HL-60/S4 treated with phorbol 12-myristate 13-acetate at 8.2 ng/mL for 4 days and 3 days (cell line): ENCODE data around the gene UNC5A.
"Not testable (repeated sequence)": the region's sequence is repeated elsewhere in the genome, so short reads cannot be mapped to it uniquely, and the experiment has no call there.

Source experiments
- in situ Hi-C: fragments of 300-500 bp; cut with MboI; formaldehyde crosslinking; loops from 2 replicates; pipeline ENCODE4 v1.15.0; 2022; ENCODE audit warnings: low sequenced_read_pairs

UNC5A gene

GRCh38 chr5:176861276-176861675 is 50.9 kb downstream of the UNC5A start:
- in situ Hi-C loops, result no loop called here

GRCh38 chr5:176862330-176862995 is 52.1 kb downstream of the UNC5A start:
- in situ Hi-C loops, result no loop called here

DNA sequence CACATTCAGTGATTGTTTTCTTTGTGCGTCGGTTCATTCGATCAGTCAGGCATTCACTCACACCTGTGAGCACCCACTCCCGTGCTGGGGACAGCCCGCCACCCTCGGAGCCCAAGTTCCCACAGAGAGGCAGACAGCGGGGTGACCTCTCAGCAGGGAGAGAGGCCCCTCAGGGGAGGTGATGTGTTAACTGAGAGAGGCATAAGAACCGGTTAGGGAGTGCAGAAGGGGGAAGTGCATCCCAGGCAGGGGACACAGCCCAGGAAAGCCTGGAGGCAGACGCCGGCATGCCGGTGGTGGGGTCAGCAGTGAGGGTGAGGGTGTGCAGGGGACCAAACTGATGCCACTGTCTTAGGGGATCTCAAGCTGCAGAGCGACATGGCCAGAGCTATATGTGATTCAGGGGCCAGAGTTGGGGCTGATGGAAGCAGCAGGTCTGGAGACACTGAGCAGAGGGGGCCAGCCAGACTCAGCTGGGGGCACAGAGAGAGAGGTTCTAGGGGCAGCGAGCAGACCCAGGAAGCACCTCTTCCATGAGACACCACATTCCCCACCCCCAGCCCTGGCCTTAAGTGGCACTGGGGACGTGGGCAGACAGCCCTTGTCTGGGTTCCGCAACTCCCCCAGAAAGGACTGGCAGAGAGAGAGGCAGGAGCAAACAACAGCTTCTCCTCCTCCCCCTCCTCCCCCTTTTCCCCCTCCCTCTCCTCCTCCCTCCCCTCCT is 52.8 kb downstream of the UNC5A start:
- in situ Hi-C loops, result no loop called here

- in situ Hi-C loops, result no loop called here
Measured at GRCh38 chr5:176863765-176864098, 53.4 kb downstream of the UNC5A start.

DNA sequence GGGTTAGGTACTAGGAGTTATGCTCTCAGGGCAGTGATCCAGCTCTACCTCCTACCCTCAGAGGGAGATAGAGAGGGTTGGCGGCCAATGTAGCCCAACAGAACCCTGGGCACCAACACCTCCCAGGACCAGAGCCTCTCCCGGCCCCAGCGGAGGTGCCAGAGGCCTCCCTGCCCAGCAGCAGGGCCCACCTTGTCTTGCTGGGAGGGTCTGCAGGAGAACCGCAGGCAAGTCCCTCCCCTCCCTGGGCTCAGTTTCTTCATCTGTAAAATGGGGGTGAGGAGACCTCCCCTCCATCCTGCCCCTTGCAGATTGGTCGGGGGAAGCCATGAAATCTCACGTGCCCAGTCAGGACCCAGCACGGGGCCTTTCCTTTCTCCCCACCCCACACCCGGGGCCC is 54.4 kb downstream of the UNC5A start:
- in situ Hi-C loops, result no loop called here

GRCh38 chr5:176865964-176866363 is 55.6 kb downstream of the UNC5A start:
- in situ Hi-C loops, result no loop called here

- in situ Hi-C loops, result no loop called here
Measured at GRCh38 chr5:176866707-176867310, 56.5 kb downstream of the UNC5A start.

DNA sequence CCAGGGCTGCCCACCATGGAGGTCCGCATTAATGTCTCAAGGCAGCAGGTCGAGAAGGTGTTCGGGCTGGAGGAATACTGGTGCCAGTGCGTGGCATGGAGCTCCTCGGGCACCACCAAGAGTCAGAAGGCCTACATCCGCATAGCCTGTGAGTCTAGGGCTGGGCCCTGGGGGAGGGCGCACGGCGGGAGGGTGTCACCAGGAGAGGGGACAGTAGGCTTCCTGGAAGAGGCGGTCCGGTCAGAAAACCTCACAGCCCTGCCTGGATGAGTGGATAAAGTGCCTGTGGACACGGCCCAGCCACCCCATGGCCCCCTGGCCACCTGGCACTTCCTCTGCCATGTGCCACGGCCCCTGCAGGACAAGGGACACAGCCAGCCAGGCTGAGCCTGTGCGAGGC is 57.8 kb downstream of the UNC5A start:
- in situ Hi-C loops, result no loop called here

- in situ Hi-C loops, result no loop called here
Measured at GRCh38 chr5:176868731-176869130, 58.4 kb downstream of the UNC5A start.

GRCh38 chr5:176869501-176870109 is 59.2 kb downstream of the UNC5A start:
- in situ Hi-C loops, result no loop called here

DNA sequence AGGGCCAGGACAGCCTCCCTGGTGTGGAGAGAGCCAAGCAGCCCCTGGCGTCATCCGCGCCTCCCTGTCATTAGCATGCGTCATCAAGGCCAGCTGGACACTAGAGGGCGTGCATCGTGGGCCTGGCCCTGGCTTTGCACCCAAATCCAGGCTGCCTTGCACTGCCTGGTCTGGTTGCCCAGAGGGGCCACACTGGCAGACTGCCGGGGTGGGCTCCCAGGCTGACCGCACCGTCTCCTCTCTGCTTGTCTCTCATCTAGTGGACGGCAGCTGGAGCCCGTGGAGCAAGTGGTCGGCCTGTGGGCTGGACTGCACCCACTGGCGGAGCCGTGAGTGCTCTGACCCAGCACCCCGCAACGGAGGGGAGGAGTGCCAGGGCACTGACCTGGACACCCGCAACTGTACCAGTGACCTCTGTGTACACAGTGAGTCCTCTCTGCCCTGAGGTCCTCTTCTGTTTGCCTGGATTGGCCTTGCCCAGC is 59.8 kb downstream of the UNC5A start:
- in situ Hi-C loops, result no loop called here

DNA sequence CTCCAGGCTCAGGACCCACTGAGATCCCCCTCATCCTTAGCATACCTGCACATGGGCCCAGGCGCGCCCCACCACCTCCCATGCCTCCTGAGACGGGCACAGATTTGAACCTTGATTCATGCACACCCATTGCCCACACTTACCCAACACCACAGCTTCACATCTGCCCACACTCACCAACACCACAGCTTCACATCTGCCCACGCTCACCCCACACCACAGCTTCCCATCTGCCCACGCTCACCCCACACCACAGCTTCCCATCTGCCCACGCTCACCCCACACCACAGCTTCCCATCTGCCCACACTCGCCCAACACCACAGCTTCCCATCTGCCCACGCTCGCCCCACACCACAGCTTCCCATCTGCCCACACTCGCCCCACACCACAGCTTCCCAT is 60.3 kb downstream of the UNC5A start:
- in situ Hi-C loops, result not testable (repeated sequence)

- in situ Hi-C loops, result not testable (repeated sequence)
Measured at GRCh38 chr5:176872586-176872985, 62.2 kb downstream of the UNC5A start.

DNA sequence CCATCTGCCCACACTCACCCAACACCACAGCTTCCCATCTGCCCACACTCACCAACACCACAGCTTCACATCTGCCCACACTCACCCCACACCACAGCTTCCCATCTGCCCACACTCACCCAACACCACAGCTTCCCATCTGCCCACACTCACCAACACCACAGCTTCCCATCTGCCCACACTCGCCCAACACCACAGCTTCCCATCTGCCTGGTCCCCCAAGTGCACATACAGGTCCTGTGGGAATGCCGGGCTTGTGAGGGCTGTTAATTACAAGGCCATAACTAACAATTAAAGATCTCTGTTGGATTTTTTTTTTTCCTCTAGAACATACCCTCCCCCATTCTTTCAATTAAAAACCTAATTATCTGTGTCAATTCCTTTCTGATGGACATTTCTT is 62.7 kb downstream of the UNC5A start:
- in situ Hi-C loops, result not testable (repeated sequence)

DNA sequence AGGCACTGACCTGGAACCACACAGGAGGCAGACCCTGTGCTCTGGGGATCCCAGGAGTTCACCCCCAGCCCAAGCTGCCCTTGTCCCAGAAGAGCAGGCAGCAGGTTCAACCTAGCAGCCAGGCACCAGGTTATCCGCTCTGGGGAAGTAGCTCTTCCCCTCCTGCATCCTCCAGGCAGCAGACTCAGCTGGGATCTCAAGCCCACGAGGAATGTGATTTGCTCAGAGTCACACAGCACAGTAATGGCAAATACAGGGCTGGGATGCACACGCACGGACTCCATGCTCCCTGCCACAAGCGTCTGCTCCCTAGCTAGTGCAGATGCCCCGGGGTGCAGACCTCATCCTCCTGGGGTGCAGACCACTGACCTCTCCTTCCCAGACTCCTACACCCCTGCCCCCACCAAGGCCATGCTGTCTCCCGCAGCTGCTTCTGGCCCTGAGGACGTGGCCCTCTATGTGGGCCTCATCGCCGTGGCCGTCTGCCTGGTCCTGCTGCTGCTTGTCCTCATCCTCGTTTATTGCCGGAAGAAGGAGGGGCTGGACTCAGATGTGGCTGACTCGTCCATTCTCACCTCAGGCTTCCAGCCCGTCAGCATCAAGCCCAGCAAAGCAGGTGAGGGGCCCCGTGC is 63.3 kb downstream of the UNC5A start:
- in situ Hi-C loops, result no loop called here

DNA sequence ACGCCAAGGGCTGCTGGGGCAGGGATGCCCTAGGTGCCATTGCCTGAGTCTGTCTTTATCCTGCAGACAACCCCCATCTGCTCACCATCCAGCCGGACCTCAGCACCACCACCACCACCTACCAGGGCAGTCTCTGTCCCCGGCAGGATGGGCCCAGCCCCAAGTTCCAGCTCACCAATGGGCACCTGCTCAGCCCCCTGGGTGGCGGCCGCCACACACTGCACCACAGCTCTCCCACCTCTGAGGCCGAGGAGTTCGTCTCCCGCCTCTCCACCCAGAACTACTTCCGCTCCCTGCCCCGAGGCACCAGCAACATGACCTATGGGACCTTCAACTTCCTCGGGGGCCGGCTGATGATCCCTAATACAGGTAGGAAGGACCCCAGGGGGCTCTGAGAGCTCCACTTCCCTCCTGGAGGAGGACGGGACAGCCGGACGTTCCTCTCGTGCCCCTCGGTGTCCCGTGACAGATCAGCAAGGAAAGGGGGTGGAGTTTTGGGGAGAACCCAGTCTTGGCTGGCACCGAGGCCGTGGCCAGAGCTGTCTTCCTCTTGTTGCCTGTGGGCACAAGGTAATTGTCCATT is 63.9 kb downstream of the UNC5A start:
- in situ Hi-C loops, result no loop called here

- in situ Hi-C loops, result no loop called here
Measured at GRCh38 chr5:176875014-176875550, 64.7 kb downstream of the UNC5A start.

GRCh38 chr5:176875783-176876505 is 65.6 kb downstream of the UNC5A start:
- in situ Hi-C loops, result no loop called here

DNA sequence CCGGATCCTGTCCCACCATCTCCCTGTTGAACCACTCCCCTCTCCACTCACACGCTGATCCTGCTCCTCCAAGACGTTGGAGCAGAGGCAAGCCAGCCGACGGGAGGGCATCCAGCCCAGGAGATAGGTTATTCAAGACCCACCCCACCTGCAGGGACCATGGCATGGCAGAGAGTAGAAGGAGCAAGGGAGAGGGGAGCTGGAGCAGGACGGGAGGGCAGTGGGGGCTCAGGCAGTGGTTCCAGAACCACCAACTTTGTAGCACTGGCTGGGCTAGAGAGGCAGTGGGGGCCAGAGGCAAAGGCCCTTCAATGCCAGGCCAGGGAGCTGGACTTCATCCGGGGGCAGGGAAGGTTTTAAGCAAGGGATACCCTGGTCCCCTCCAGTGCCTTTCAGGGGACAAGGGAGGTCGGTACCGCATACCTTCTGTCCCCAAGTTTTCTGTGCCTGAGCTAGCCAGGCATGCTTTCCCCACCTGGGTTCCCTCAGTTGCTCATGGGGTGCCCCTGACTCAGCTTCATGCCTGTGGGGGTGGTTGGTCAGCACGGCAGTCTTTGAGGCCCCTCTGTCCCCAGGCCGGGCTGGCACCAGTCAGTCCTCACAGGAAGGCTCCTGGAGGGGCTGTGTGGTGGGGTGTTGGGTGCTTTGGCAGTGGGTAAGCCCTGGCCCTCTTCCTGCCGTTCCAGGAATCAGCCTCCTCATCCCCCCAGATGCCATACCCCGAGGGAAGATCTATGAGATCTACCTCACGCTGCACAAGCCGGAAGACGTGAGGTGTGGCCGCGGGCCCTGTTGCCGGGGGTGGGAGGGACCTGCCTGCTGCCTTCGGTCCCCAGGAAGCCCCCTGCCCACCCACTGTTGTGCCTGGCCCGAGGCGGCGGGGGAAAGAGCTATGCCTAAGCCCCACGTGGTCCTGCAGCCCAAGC is 66.4 kb downstream of the UNC5A start:
- in situ Hi-C loops, result no loop called here
